ENCODE results near the gene HBG1. TPM values are rescaled to one million over a fixed set of nuclear protein-coding genes. Genes with fewer than 3 reads are reported as not detected.

The HBG1 gene
- total RNA-seq, 1 experiment from 2014 or later: not detected

DNA sequence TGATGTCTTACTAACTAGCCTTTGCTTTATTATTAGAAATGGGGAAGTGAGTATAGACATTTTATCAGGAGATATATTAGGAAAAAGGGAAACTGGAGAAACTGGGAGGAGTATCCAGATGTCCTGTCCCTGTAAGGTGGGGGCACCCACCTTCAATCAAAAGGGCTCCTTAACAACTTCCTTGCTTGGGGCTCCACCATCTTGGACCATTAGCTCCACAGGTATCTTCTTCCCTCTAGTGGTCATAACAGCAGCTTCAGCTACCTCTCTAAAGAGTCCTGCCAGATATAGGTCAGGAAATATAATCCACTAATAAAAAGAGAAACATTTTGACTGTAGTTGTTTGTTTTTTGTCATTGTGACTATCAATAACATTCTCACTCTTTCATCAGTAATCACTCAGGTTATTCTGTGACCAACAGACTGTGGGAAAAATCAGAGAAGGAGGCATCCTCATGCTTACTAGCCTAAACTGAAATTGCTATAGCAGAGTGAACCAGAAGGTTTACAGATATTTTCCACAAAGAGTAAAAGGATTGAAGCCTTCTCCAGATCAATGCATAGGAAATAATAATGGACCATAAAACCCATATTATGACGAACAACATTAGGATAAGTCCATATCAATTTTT, 41.7 kb upstream of the HBG1 start:
- Histone ChIP-seq H3K56ac (ENCODE audit: insufficient read length, low read depth, low read length) (no peak overlapping the region), H3K27me3 (ENCODE audit: insufficient read depth, low read length) (no peaks in the 10 kb centered on the region), H4K8ac (replicated peaks; ENCODE audit: insufficient read length, low read depth, low read length) (no peak overlapping the region), H3K23ac (ENCODE audit: insufficient read length, low read depth, low read length) (no peak overlapping the region), H4K91ac (ENCODE audit: insufficient read length, low read depth, low read length) (no peak overlapping the region), H2BK120ac (ENCODE audit: low read depth, low read length, poor library complexity, severe bottlenecking) (no peak overlapping the region), H2AFZ (ENCODE audit: low read length) (no peak overlapping the region), H3K79me2 (ENCODE audit: insufficient read depth, low read length) (no peaks in the 10 kb centered on the region), H2BK15ac (ENCODE audit: low read depth, low read length) (no peak overlapping the region), H3K9me3 (ENCODE audit: control insufficient read depth, low read depth, low read length) (no peaks in the 10 kb centered on the region), H3T11ph (ENCODE audit: low read length) (no peak overlapping the region), H3K4me1 (ENCODE audit: insufficient read depth, low read length) (no peaks in the 10 kb centered on the region), H2BK12ac (ENCODE audit: insufficient read length, low read depth, low read length) (no peak overlapping the region), H4K20me1 (ENCODE audit: control insufficient read depth, insufficient read depth, insufficient read length) (no peaks in the 10 kb centered on the region), H3K4me2 (ENCODE audit: insufficient read depth, insufficient read length, low read length) (no peak overlapping the region), H3K18ac (ENCODE audit: insufficient read length, low read depth, low read length) (no peak overlapping the region), H2AK5ac (ENCODE audit: insufficient read length, low read length) (no peak overlapping the region), H3K23me2 (ENCODE audit: insufficient read length, low read depth, low read length, poor library complexity, severe bottlenecking) (no peaks in the 10 kb centered on the region), H2BK5ac (ENCODE audit: insufficient read length, low read length) (no peak overlapping the region), H2BK20ac (ENCODE audit: low read depth, low read length, poor library complexity, severe bottlenecking) (no peak overlapping the region), H3K14ac (ENCODE audit: insufficient read depth, low read length) (no peak overlapping the region), H3K79me1 (ENCODE audit: insufficient read depth, low read depth, low read length, poor library complexity, severe bottlenecking) (no peaks in the 10 kb centered on the region), H3K4ac (ENCODE audit: low read depth, low read length) (no peak overlapping the region), H4K5ac (ENCODE audit: insufficient read length, low read depth, low read length) (no peak overlapping the region), H3K27ac (ENCODE audit: insufficient read length, low read depth, low read length) (no peak overlapping the region), H3K9ac (ENCODE audit: extremely low read depth, insufficient read length, low read length) (no peak overlapping the region)
- WGBS (ENCODE audit: extremely low coverage, insufficient read length, low lambda C conversion rate): no CpG with 5 or more reads among the region's 1 CpG
- TF ChIP-seq, protein P1, sequence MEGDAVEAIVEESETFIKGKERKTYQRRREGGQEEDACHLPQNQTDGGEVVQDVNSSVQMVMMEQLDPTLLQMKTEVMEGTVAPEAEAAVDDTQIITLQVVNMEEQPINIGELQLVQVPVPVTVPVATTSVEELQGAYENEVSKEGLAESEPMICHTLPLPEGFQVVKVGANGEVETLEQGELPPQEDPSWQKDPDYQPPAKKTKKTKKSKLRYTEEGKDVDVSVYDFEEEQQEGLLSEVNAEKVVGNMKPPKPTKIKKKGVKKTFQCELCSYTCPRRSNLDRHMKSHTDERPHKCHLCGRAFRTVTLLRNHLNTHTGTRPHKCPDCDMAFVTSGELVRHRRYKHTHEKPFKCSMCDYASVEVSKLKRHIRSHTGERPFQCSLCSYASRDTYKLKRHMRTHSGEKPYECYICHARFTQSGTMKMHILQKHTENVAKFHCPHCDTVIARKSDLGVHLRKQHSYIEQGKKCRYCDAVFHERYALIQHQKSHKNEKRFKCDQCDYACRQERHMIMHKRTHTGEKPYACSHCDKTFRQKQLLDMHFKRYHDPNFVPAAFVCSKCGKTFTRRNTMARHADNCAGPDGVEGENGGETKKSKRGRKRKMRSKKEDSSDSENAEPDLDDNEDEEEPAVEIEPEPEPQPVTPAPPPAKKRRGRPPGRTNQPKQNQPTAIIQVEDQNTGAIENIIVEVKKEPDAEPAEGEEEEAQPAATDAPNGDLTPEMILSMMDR (conservative IDR thresholded peaks at IDR 0.05): peak; percentile 84
- peak; percentile 33 for DNase-seq
- Mint-ChIP-seq H3K27ac (no peak overlapping the region), H3K36me3 (ENCODE audit: insufficient read depth in 1 of 3, low read depth in 3 of 3) (0 out of 7 replicates have a peak, but pooled peaks cover 0 to 1% (median 0%) of the 10 kb centered on the region in 3 experiments), H3K9me3 (no peaks in the 10 kb centered on the region), H3K4me1 (no peaks in the 10 kb centered on the region), H3K4me3 (no peak overlapping the region), H3K27me3 (ENCODE audit: low read depth) (no peaks in the 10 kb centered on the region)
